ENCODE data around the gene KRI1. TPM values are rescaled to one million over a fixed set of nuclear protein-coding genes. Genes with fewer than 3 reads are reported as not detected.
"Not testable (repeated sequence)": the region's sequence is repeated elsewhere in the genome, so short reads cannot be mapped to it uniquely, and the experiment has no call there.

KRI1 gene
- total and polyA plus RNA-seq, 2 donors (not counting 3 experiments of a cell fraction or from before 2014, with no cell fraction given), result 6.7 to 25.7 TPM

DNA sequence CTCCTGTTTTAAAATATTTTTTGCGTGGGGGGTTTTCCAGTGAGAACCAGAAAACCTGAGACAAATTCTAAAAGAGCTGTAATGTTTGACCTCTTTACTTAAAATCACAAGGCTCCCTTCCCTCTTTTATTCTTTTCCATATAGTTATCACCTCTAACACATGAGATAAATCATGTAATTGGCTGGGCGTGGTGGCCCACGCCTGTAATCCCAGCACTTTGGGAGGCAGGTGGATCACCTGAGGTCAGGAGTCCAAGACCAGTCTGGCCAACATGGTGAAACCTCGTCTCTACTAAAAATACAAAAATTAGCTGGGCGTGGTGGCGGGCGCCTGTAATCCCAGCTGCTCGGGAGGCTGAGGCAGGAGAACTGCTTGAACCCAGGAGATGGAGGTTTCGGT, 14.8 kb downstream of the KRI1 start:
- intact Hi-C loops (cut with micrococcal nuclease), result not testable (repeated sequence)
- peaks cover 7 to 41% of the 10 kb centered on the region in 2 experiments for H3K36me3 ChIP-seq (ENCODE audit: control insufficient read depth in 2 of 2, extremely low read depth in 1 of 2, insufficient read depth in 2 of 2, low read length in 2 of 2)
- CTCF ChIA-PET, result interaction anchor here (0.9 to 2.0 kb wide), 2 partner anchors 39 to 67 kb away, joined by 3 to 8 read pairs; no protein-coding TSS in a partner anchor

DNA sequence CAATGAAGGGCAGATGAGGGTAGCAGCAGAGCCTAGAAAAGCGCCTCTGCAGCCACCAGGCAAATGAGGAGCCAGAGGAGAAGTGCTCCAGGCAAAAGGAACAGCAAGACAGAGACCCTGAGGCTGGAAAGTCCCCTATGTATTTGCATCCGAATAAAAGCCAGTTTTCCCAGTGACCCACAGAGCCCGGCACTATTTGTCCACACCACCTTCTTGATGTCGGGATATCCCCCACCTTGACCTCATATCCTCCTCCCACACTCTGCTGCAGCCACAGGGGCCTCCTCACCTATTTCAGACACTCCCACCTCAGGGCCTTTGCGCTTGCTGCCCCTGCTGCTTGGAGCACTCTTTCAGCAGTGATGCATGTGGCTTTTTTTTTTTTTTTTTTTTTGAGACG, 15.5 kb downstream of the KRI1 start:
- Histone ChIP-seq H3K9me3 (replicated peaks; ENCODE audit: control insufficient read depth, insufficient read depth, low read length) (no peaks in the 10 kb centered on the region), H3K9me1 (replicated peaks; ENCODE audit: control insufficient read depth, extremely low read depth, insufficient read depth, low read length) (no peaks in the 10 kb centered on the region), H3K4me3 (replicated peaks in 1 of 3; ENCODE audit: insufficient read depth in 1 of 3, low read depth in 1 of 3, low read length in 3 of 3) (no peak overlapping the region), H3K4me2 (ENCODE audit: insufficient read depth, low read length) (no peak overlapping the region), H3K36me3 (ENCODE audit: control insufficient read depth in 2 of 2, extremely low read depth in 1 of 2, insufficient read depth in 2 of 2, low read length in 2 of 2) (peaks cover 4 to 35% of the 10 kb centered on the region in 2 experiments), H4K20me1 (replicated peaks; ENCODE audit: control insufficient read depth, extremely low read depth, insufficient read depth, low read length) (no peaks in the 10 kb centered on the region), H3K79me2 (ENCODE audit: control insufficient read depth, insufficient read depth, low read length) (no peaks in the 10 kb centered on the region), H3K4me1 (ENCODE audit: control insufficient read depth, extremely low read depth, insufficient read depth, low read length) (no peaks in the 10 kb centered on the region), H3K27ac (ENCODE audit: insufficient read depth, low read depth, low read length) (no peak overlapping the region), H3K9ac (replicated peaks; ENCODE audit: extremely low read depth, insufficient read depth, low read length) (no peak overlapping the region), H2AFZ (ENCODE audit: low read depth, low read length) (no peak overlapping the region), H3K27me3 (ENCODE audit: control insufficient read depth in 2 of 2, insufficient read depth in 2 of 2, low read length in 2 of 2) (no peaks in the 10 kb centered on the region)
- FAIRE-seq (no peak), DNase-seq (ENCODE audit: low read depth, low spot score) (no peak)
- intact Hi-C loops (cut with micrococcal nuclease), result no loop called here
- no TSS peak for BruUV-seq (replicated peaks)
- TF ChIP-seq MYC (IDR thresholded peaks at IDR 0.05; ENCODE audit: low read depth, low read length), result no peak
- TF ChIP-seq, protein P1, sequence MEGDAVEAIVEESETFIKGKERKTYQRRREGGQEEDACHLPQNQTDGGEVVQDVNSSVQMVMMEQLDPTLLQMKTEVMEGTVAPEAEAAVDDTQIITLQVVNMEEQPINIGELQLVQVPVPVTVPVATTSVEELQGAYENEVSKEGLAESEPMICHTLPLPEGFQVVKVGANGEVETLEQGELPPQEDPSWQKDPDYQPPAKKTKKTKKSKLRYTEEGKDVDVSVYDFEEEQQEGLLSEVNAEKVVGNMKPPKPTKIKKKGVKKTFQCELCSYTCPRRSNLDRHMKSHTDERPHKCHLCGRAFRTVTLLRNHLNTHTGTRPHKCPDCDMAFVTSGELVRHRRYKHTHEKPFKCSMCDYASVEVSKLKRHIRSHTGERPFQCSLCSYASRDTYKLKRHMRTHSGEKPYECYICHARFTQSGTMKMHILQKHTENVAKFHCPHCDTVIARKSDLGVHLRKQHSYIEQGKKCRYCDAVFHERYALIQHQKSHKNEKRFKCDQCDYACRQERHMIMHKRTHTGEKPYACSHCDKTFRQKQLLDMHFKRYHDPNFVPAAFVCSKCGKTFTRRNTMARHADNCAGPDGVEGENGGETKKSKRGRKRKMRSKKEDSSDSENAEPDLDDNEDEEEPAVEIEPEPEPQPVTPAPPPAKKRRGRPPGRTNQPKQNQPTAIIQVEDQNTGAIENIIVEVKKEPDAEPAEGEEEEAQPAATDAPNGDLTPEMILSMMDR (IDR thresholded peaks at IDR 0.05; ENCODE audit: extremely low read depth in 1 of 2, insufficient read depth in 1 of 2, low read depth in 1 of 2, low read length in 2 of 2), result no peak
- no peak for TF ChIP-seq POLR2AphosphoS5 (IDR thresholded peaks at IDR 0.05; ENCODE audit: insufficient read depth, low read depth, low read length)
- no peak for TF ChIP-seq JUN (IDR thresholded peaks at IDR 0.05; ENCODE audit: borderline replicate concordance, insufficient read depth, insufficient read length, low read depth)
- no peak for TF ChIP-seq POLR2A (IDR thresholded peaks at IDR 0.05; ENCODE audit: low read depth, low read length)
- TF ChIP-seq FOS (IDR thresholded peaks at IDR 0.05; ENCODE audit: borderline replicate concordance, insufficient read depth, low read length), result no peak
- no peak for TF ChIP-seq EZH2 (IDR thresholded peaks at IDR 0.05; ENCODE audit: borderline replicate concordance, low read depth, low read length, severe bottlenecking)
- TF ChIP-seq, protein P2, sequence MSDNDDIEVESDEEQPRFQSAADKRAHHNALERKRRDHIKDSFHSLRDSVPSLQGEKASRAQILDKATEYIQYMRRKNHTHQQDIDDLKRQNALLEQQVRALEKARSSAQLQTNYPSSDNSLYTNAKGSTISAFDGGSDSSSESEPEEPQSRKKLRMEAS (IDR thresholded peaks at IDR 0.05; ENCODE audit: insufficient read depth, insufficient read length), result no peak
- TF ChIP-seq GATA2 (IDR thresholded peaks at IDR 0.05; ENCODE audit: insufficient read depth, insufficient read length, low read depth, low read length), result no peak
- dilution Hi-C loops (cut with MboI; ENCODE audit: extremely low pct_ligation_motif_present, low sequenced_read_pairs), result no loop called here
- POLR2A ChIA-PET, result no interaction called here
- CTCF ChIA-PET, result no interaction called here

More for the DNA sequence above, 14.8 kb downstream of the KRI1 start:
- H3K4me2 ChIP-seq (ENCODE audit: insufficient read depth, low read length); H4K20me1 ChIP-seq (replicated peaks; ENCODE audit: control insufficient read depth, extremely low read depth, insufficient read depth, low read length); H3K27ac ChIP-seq (ENCODE audit: insufficient read depth, low read depth, low read length); DNase-seq (ENCODE audit: low read depth, low spot score); H3K4me3 ChIP-seq (replicated peaks in 1 of 3; ENCODE audit: insufficient read depth in 1 of 3, low read depth in 1 of 3, low read length in 3 of 3); BruUV-seq (replicated peaks); dilution Hi-C loops (cut with MboI; ENCODE audit: extremely low pct_ligation_motif_present, low sequenced_read_pairs); H3K9me3 ChIP-seq (replicated peaks; ENCODE audit: control insufficient read depth, insufficient read depth, low read length); FAIRE-seq; H3K9me1 ChIP-seq (replicated peaks; ENCODE audit: control insufficient read depth, extremely low read depth, insufficient read depth, low read length); H3K79me2 ChIP-seq (ENCODE audit: control insufficient read depth, insufficient read depth, low read length); H3K9ac ChIP-seq (replicated peaks; ENCODE audit: extremely low read depth, insufficient read depth, low read length); H3K27me3 ChIP-seq (ENCODE audit: control insufficient read depth in 2 of 2, insufficient read depth in 2 of 2, low read length in 2 of 2); H3K4me1 ChIP-seq (ENCODE audit: control insufficient read depth, extremely low read depth, insufficient read depth, low read length); POLR2A ChIA-PET; H2AFZ ChIP-seq (ENCODE audit: low read depth, low read length): not testable (repeated sequence)
